H1 (cell line): Measurements from ENCODE around the gene HTR5A. TPM values are rescaled to one million over a fixed set of nuclear protein-coding genes. Genes with fewer than 3 reads are reported as not detected.

Experiments
- BACH1 ChIP-seq: IDR thresholded peaks from 2 replicates; pipeline ENCODE4 v1.6.1; 2012; ENCODE audit warnings: low read length, improper control_type of control experiment
- BCL11A ChIP-seq, 2 experiments: IDR thresholded peaks; one replicate each; pipeline ENCODE4 v1.6.1; 2011; ENCODE audit warnings: low read depth in 2 of 2, low read length in 2 of 2, mild to moderate bottlenecking in 2 of 2
- CBX8 ChIP-seq: fragments of 300-800, 300-1000 bp; sonication (generic); IDR thresholded peaks from 2 replicates; pipeline ENCODE4 v1.7.1; 2016; ENCODE audit warnings: low read depth, low read length, borderline replicate concordance
- CTCF ChIP-seq, 3 experiments: IDR thresholded peaks; 1 replicate in 2 of 3; 2 replicates in 1 of 3; pipeline versions ENCODE4 v1.5.1 to v1.6.1; 2011; ENCODE audit warnings: low read length in 3 of 3, mild to moderate bottlenecking in 3 of 3, inconsistent platforms in 2 of 3, low read depth in 1 of 3, moderate library complexity in 1 of 3; ENCODE audit not compliant: insufficient read depth in 1 of 3; ENCODE audit errors: control extremely low read depth in 1 of 3
- JUND ChIP-seq: IDR thresholded peaks from 2 replicates; pipeline ENCODE4 v1.6.1; 2011; ENCODE audit warnings: mild to moderate bottlenecking, improper control_type of control experiment, low read length
- KDM1A ChIP-seq: fragments of 200-600, 300-600 bp; sonication (generic); IDR thresholded peaks from 2 replicates; pipeline ENCODE4 v1.7.1; 2016; ENCODE audit warnings: mild to moderate bottlenecking, low read length, borderline replicate concordance
- MAFK ChIP-seq: IDR thresholded peaks from 2 replicates; pipeline ENCODE4 v1.6.1; 2012; ENCODE audit warnings: low read depth, mild to moderate bottlenecking, improper control_type of control experiment, low read length
- RBBP5 ChIP-seq: IDR thresholded peaks from 2 replicates; pipeline ENCODE4 v1.7.1; 2012; ENCODE audit warnings: low read depth, mild to moderate bottlenecking, inconsistent platforms, low read length, moderate library complexity, borderline replicate concordance
- SRF ChIP-seq: IDR thresholded peaks from 2 replicates; pipeline ENCODE4 v1.6.1; 2011; ENCODE audit warnings: mild to moderate bottlenecking, low read depth, low read length, moderate library complexity
- TAF1 ChIP-seq: IDR thresholded peaks from 2 replicates; pipeline ENCODE4 v1.6.1; 2011; ENCODE audit warnings: mild to moderate bottlenecking, low read depth, low read length
- TCF12 ChIP-seq: IDR thresholded peaks from 2 replicates; pipeline ENCODE4 v1.6.1; 2011; ENCODE audit warnings: low read depth, mild to moderate bottlenecking, low read length
- TEAD4 ChIP-seq: IDR thresholded peaks from 2 replicates; pipeline ENCODE4 v1.6.1; 2012; ENCODE audit warnings: low read depth, low read length, inconsistent platforms, mixed read lengths
- polyA plus RNA-seq, 7 experiments: library from polyadenylated mRNA; depleted of rRNA in 3 of 7; stranded (reverse) in 5 of 7; unstranded in 2 of 7; fragments of >200 nt in 5 of 7; fragments of 200-250 nt in 2 of 7; gene quantifications; 1 replicate in 5 of 7; 2 replicates in 1 of 7; 4 replicates in 1 of 7; pipeline versions ENCODE4 v1.2.1 to v1.2.3, GENCODE V29; 2011 to 2013; ENCODE audit warnings: missing spikeins in 2 of 7, mixed read lengths in 2 of 7
- total RNA-seq: library from RNA; stranded (reverse); fragmentation: NEBNext Ultra II Directional; extraction: Animal tissue kit (Norgen Biotek cat#: 25700); gene quantifications from 2 replicates; pipeline ENCODE4 v1.2.1, GENCODE V29; 2021
- TF ChIP-seq, protein P1 (sequence below): IDR thresholded peaks from 2 replicates; pipeline ENCODE4 v1.6.1; 2012; ENCODE audit warnings: inconsistent platforms

HTR5A gene
- total and polyA plus RNA-seq, 2 of the 8 experiments (the other 6 are each of a cell fraction or from before 2014, with no cell fraction given), result 0.02 TPM; not detected in 1

GRCh38 chr7:155069992-155070751 is at the start of gene HTR5A (continued):
- TF ChIP-seq JUND (0 out of 2 replicates have a peak, but pooled peaks have one; percentile 38), TEAD4 (peak; percentile 73; the same call in 1 of the 2 replicates), KDM1A (no peak), SRF (peak; percentile 43; the same call in 1 of the 2 replicates), BACH1 (no peak), CBX8 (no peak), BCL11A (IDR thresholded peaks at IDR 0.05; ENCODE audit: low read depth in 2 of 2, low read length in 2 of 2) (no peak), RBBP5 (no peak), TAF1 (0 out of 2 replicates have a peak, but pooled peaks have one; percentile 43), MAFK (no peak), TCF12 (0 out of 2 replicates have a peak, but pooled peaks have one; percentile 28), CTCF (IDR thresholded peaks at IDR 0.05; ENCODE audit: control extremely low read depth in 1 of 3, insufficient read depth in 1 of 3, low read depth in 1 of 3, low read length in 3 of 3) (peak in 1 of 3 experiments; percentile 16; a peak in 1 of 4 replicates)
- TF ChIP-seq, protein P1, sequence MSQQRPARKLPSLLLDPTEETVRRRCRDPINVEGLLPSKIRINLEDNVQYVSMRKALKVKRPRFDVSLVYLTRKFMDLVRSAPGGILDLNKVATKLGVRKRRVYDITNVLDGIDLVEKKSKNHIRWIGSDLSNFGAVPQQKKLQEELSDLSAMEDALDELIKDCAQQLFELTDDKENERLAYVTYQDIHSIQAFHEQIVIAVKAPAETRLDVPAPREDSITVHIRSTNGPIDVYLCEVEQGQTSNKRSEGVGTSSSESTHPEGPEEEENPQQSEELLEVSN, result peak; percentile 39
